ENCODE measurements around the gene PBX4. TPM values are rescaled to one million over a fixed set of nuclear protein-coding genes. Genes with fewer than 3 reads are reported as not detected.
"Not testable (repeated sequence)": the region's sequence is repeated elsewhere in the genome, so short reads cannot be mapped to it uniquely, and the experiment has no call there.

PBX4 gene, protein sequence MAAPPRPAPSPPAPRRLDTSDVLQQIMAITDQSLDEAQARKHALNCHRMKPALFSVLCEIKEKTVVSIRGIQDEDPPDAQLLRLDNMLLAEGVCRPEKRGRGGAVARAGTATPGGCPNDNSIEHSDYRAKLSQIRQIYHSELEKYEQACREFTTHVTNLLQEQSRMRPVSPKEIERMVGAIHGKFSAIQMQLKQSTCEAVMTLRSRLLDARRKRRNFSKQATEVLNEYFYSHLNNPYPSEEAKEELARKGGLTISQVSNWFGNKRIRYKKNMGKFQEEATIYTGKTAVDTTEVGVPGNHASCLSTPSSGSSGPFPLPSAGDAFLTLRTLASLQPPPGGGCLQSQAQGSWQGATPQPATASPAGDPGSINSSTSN
- under 1 TPM in 1 of 4 donors, not detected in 3; 0.49 TPM for total RNA-seq
- 1 to 10 TPM; 1.4 to 6.1 (median 2.4) TPM for polyA plus RNA-seq

DNA sequence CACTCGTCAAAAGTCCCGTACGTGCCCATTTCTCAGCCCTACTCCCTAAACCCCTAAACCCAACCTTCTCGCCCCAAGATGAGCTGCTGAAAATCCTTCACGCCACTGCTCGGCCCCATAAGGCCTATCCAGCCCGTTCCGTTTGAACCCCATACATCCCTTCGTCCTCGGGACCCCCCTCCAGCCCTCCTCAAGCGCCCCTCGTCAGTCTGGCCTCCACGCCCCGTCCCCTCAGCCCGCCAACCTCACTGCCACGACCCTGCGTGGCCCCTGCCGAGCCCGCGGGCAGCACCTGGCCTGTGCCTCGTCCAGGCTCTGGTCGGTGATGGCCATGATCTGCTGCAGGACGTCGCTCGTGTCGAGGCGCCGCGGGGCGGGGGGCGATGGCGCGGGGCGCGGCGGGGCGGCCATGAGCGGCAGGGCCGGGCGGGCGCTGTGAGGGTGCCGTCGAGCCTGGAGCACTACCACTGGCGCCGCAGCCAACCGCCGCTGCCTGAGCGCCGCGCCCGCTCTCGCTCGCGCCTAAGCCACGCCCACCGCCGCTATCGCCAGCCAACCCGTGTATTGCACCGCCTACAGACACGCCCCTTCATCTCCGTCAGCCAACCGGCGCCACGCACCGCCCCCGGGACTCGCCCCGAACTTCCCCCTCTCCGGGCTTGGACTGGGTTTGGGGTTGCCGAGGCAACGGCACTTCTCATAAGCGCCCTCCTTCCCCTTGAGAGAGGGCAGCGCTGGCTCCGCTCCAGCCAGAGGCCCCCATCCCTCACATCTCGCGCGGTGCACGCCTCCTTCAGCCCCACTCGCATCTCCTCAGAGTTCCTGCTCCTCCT lies at the start of gene PBX4:
TSS of gene PBX4 (minus strand) at position 469 of the 833 bp plus-strand sequence. CDS start at position 411, 58 bp downstream.
- WGBS, 2 donors = 6 to 7% methylated on average over 80 of the region's 80 CpGs
- Histone ChIP-seq H3K36me3 (no peaks in the 10 kb centered on the region), H3K27me3 (peaks cover 8 to 60% (median 36%) of the 10 kb centered on the region in 3 donors), H3K4me3 (peak within 1 kb of the TSS in 3 of 4 donors; percentile 28 to 40 (median 35)), H3K27ac (no peak within 1 kb of the TSS), H3K4me1 (peaks cover 0 to 10% (median 0%) of the 10 kb centered on the region in 4 donors), H3K9me3 (no peaks in the 10 kb centered on the region)
- TF ChIP-seq POLR2A (IDR thresholded peaks at IDR 0.05) = no peak
- no peak for TF ChIP-seq EP300 (IDR thresholded peaks at IDR 0.05)
- no peak for TF ChIP-seq POLR2AphosphoS5 (IDR thresholded peaks at IDR 0.05)
- TF ChIP-seq, protein P1, sequence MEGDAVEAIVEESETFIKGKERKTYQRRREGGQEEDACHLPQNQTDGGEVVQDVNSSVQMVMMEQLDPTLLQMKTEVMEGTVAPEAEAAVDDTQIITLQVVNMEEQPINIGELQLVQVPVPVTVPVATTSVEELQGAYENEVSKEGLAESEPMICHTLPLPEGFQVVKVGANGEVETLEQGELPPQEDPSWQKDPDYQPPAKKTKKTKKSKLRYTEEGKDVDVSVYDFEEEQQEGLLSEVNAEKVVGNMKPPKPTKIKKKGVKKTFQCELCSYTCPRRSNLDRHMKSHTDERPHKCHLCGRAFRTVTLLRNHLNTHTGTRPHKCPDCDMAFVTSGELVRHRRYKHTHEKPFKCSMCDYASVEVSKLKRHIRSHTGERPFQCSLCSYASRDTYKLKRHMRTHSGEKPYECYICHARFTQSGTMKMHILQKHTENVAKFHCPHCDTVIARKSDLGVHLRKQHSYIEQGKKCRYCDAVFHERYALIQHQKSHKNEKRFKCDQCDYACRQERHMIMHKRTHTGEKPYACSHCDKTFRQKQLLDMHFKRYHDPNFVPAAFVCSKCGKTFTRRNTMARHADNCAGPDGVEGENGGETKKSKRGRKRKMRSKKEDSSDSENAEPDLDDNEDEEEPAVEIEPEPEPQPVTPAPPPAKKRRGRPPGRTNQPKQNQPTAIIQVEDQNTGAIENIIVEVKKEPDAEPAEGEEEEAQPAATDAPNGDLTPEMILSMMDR (IDR thresholded peaks at IDR 0.05) = no peak
- intact Hi-C loops (cut with DNase I) = no loop called here
- peak; percentile 89 for DNase-seq

DNA sequence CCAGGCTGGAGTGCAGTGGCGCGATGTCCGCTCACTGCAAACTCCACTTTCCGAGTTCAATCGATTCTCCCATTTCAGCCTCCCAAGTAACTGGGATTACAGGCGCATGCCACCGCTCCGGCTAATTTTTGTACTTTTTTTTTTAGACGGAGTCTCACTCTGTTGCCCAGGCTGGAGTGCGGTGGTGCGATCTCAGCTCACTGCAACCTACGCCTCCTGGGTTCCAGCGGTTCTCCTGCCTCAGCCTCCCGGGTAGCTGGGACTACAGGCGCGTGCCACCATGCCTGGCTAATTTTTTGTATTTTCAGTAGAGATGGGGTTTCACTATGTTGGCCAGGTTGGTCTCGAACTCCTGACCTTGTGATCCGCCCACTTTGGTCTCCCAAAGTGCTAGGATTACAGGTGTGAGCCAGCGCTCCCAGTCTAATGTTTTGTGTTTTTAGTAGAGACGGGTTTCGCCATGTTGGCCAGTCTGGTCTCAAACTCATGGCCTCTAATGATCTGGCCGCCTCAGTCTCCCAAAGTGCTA lies 47.0 kb upstream of the PBX4 start:
- H3K4me3 ChIP-seq, H3K36me3 ChIP-seq, H3K9me3 ChIP-seq, DNase-seq, H3K27me3 ChIP-seq, H3K27ac ChIP-seq: not testable (repeated sequence)
- WGBS, 2 donors = 97% methylated on average over 22 of the region's 22 CpGs
- H3K4me1 ChIP-seq = peaks cover 0 to 47% (median 38%) of the 10 kb centered on the region in 4 donors
- intact Hi-C loops (cut with DNase I) = loop anchor here (5.0 to 10.0 kb wide), 5 partner anchors 67 to 601 kb away; partner anchors contain the start of genes GATAD2A, SLC25A42, ZNF14 and ZNF506

GRCh38 chr19:19663256-19664120 lies 45.0 kb upstream of the PBX4 start, which contains the start of gene ATP13A1:
TSS of gene ATP13A1 (minus strand) at chr19:19663676. CDS start at chr19:19663666, 10 bp downstream.
- Histone ChIP-seq H3K27me3 (no peaks in the 10 kb centered on the region), H3K4me1 (peaks cover 0 to 33% (median 27%) of the 10 kb centered on the region in 4 donors), H3K4me3 (peak within 1 kb of the TSS; percentile 71 to 97 (median 89)), H3K9me3 (no peaks in the 10 kb centered on the region), H3K36me3 (peaks cover 0 to 18% (median 10%) of the 10 kb centered on the region in 4 donors), H3K27ac (peak within 1 kb of the TSS; percentile 87 to 92 (median 91))
- DNase-seq = peak; percentile 98
- 0 to 1% methylated on average over 85 of the region's 85 CpGs for WGBS, 2 donors
- TF ChIP-seq, protein P1 (IDR thresholded peaks at IDR 0.05) = no peak
- TF ChIP-seq POLR2AphosphoS5 (IDR thresholded peaks at IDR 0.05) = peak; percentile 53 to 79 (median 66)
- no peak for TF ChIP-seq EP300 (IDR thresholded peaks at IDR 0.05)
- peak; percentile 31 to 40 for TF ChIP-seq POLR2A (IDR thresholded peaks at IDR 0.05)
- intact Hi-C loops (cut with DNase I) = loop anchor here (2.0 to 10.0 kb wide), 5 partner anchors 113 to 599 kb away; partner anchors contain the start of genes GATAD2A, SLC25A42 and ZNF682

DNA sequence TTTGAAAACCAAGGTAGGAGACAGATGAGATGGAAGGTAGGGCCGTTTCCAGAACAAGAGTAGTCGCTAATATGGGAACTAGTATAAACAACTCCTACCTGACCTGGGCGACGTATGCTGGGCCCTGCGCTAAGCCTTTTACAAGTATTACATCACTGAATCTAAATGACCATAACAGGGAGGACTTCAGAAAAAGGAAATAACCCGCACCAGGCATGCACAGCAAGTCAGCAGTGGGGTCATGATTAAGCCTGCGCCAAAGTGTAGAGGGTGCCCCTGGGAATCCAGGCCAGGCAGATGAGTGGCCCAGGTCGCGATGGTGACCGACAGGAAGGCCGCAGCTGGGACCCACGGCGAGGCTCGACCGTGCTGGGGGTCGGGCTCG lies 44.4 kb upstream of the PBX4 start:
- peak overlapping the region; percentile 71 to 97 (median 89) for H3K4me3 ChIP-seq
- TF ChIP-seq EP300 (IDR thresholded peaks at IDR 0.05) (no peak), POLR2AphosphoS5 (IDR thresholded peaks at IDR 0.05) (no peak), POLR2A (IDR thresholded peaks at IDR 0.05) (no peak)
- TF ChIP-seq, protein P1 (IDR thresholded peaks at IDR 0.05) = no peak
- intact Hi-C loops (cut with DNase I) = loop anchor here (2.0 to 10.0 kb wide), 5 partner anchors 114 to 598 kb away; partner anchors contain the start of genes GATAD2A, SLC25A42 and ZNF682
- peak overlapping the region; percentile 87 to 92 (median 91) for H3K27ac ChIP-seq
- no peaks in the 10 kb centered on the region for H3K27me3 ChIP-seq
- peaks cover 0 to 25% (median 14%) of the 10 kb centered on the region in 4 donors for H3K36me3 ChIP-seq
- 2 to 12% methylated on average over 17 of the region's 17 CpGs for WGBS, 2 donors
- no peak for DNase-seq
- H3K4me1 ChIP-seq = peaks cover 0 to 28% (median 22%) of the 10 kb centered on the region in 4 donors
- H3K9me3 ChIP-seq = no peaks in the 10 kb centered on the region
